Amniotic epithelial cell (primary cell): ENCODE data around the gene RAB3IL1.

Experiments
- DNase-seq: peaks from one replicate; pipeline ENCODE4 v3.0.0-alpha.2; 2010; ENCODE audit warnings: low read depth

Gene RAB3IL1

GRCh38 chr11:61919705-61920631 is 2.6 kb upstream of the RAB3IL1 start:
- DNase-seq, result no peak

GRCh38 chr11:61918938-61919704 is 1.8 kb upstream of the RAB3IL1 start:
- DNase-seq, result no peak

GRCh38 chr11:61918251-61918937 is 1.0 kb upstream of the RAB3IL1 start:
- no peak for DNase-seq

- no peak for DNase-seq
Measured at GRCh38 chr11:61916737-61917333, 531 bp downstream of the RAB3IL1 start.

- DNase-seq, result no peak
Measured at GRCh38 chr11:61914471-61915171, 2.7 kb downstream of the RAB3IL1 start.

GRCh38 chr11:61913699-61914395 is 3.5 kb downstream of the RAB3IL1 start:
- no peak for DNase-seq

- no peak for DNase-seq
Measured at GRCh38 chr11:61912991-61913698, 4.2 kb downstream of the RAB3IL1 start.

GRCh38 chr11:61912530-61912898 is 4.9 kb downstream of the RAB3IL1 start:
- DNase-seq, result no peak

- no peak for DNase-seq
Measured at GRCh38 chr11:61911701-61912529, 5.5 kb downstream of the RAB3IL1 start.

- no peak for DNase-seq
Measured at GRCh38 chr11:61911128-61911700, 6.2 kb downstream of the RAB3IL1 start.

GRCh38 chr11:61910187-61911127 is 6.9 kb downstream of the RAB3IL1 start:
- DNase-seq, result no peak

GRCh38 chr11:61908730-61909316 is 8.5 kb downstream of the RAB3IL1 start:
- no peak for DNase-seq

GRCh38 chr11:61907871-61908729 is 9.3 kb downstream of the RAB3IL1 start:
- DNase-seq, result no peak

GRCh38 chr11:61907282-61907681 is 10.1 kb downstream of the RAB3IL1 start:
- DNase-seq, result no peak

GRCh38 chr11:61906522-61906909 is 10.8 kb downstream of the RAB3IL1 start:
- DNase-seq, result no peak

GRCh38 chr11:61905801-61906521 is 11.4 kb downstream of the RAB3IL1 start:
- no peak for DNase-seq
